CD14-positive monocyte (primary cell): ENCODE measurements around the gene GPHN. TPM values are rescaled to one million over a fixed set of nuclear protein-coding genes. Genes with fewer than 3 reads are reported as not detected.

ENCODE experiments used
- DNase-seq, 3 donors: peaks; one replicate each; pipeline ENCODE4 v3.0.0-alpha.2; 2011 to 2022
- H2AFZ ChIP-seq: 2 replicates; pipeline ENCODE4 v1.6.0; 2012; ENCODE audit warnings: mild to moderate bottlenecking, low read depth, low read length, inconsistent platforms; ENCODE audit not compliant: insufficient read depth, poor library complexity, severe bottlenecking
- H3K27ac ChIP-seq, 2 donors: 1 replicate in 1 of 2; 2 replicates in 1 of 2; pipeline ENCODE4 v1.5.1; 2012 to 2013; ENCODE audit warnings: low read length in 2 of 2, control low read depth in 1 of 2, inconsistent platforms in 1 of 2, low read depth in 1 of 2, mild to moderate bottlenecking in 1 of 2
- H3K27me3 ChIP-seq, 2 donors: one replicate each; pipeline versions ENCODE4 v1.6.0 to v1.6.1; 2011 to 2013; ENCODE audit warnings: low read length in 2 of 2; ENCODE audit not compliant: control insufficient read depth in 2 of 2, insufficient read depth in 2 of 2
- H3K36me3 ChIP-seq, 2 donors: replicated peaks in 1 of 2; 1 replicate in 1 of 2; 2 replicates in 1 of 2; pipeline versions ENCODE4 v1.5.1 to v1.6.1; 2012 to 2013; ENCODE audit warnings: low read length in 2 of 2, control low read depth in 1 of 2, inconsistent platforms in 1 of 2, mild to moderate bottlenecking in 1 of 2; ENCODE audit not compliant: insufficient read depth in 2 of 2, control insufficient read depth in 1 of 2
- H3K4me1 ChIP-seq, 2 donors: 1 replicate in 1 of 2; 2 replicates in 1 of 2; pipeline versions ENCODE4 v1.5.1 to v1.6.1; 2012 to 2013; ENCODE audit warnings: low read length in 2 of 2, control low read depth in 1 of 2, inconsistent platforms in 1 of 2, mild to moderate bottlenecking in 1 of 2, moderate library complexity in 1 of 2; ENCODE audit not compliant: insufficient read depth in 2 of 2, control insufficient read depth in 1 of 2
- H3K4me2 ChIP-seq: replicated peaks from 2 replicates; pipeline ENCODE3; 2012; ENCODE audit warnings: low read length, moderate library complexity, mild to moderate bottlenecking; ENCODE audit not compliant: poor library complexity, severe bottlenecking; ENCODE audit errors: extremely low read depth
- H3K4me3 ChIP-seq, 3 experiments: fragments of 200-600 bp in 1 of 3; sonication (generic) in 1 of 3; replicated peaks in 1 of 3; 1 replicate in 2 of 3; 2 replicates in 1 of 3; pipeline ENCODE4 v1.5.1; 2011 to 2013; ENCODE audit warnings: low read length in 3 of 3, mild to moderate bottlenecking in 3 of 3, control low read depth in 2 of 3, low read depth in 2 of 3, inconsistent platforms in 1 of 3, moderate library complexity in 1 of 3
- H3K79me2 ChIP-seq: 2 replicates; pipeline ENCODE4 v1.6.0; 2012; ENCODE audit warnings: mild to moderate bottlenecking, control low read depth, inconsistent platforms, low read length, moderate library complexity; ENCODE audit not compliant: insufficient read depth
- H3K9ac ChIP-seq: 2 replicates; pipeline ENCODE4 v1.6.0; 2017; ENCODE audit warnings: low read length, mild to moderate bottlenecking; ENCODE audit not compliant: insufficient read depth, poor library complexity, severe bottlenecking
- H3K9me3 ChIP-seq, 2 donors: replicated peaks in 1 of 2; 1 replicate in 1 of 2; 2 replicates in 1 of 2; pipeline versions ENCODE4 v1.5.1 to v1.6.1; 2012 to 2013; ENCODE audit warnings: low read length in 2 of 2, control low read depth in 1 of 2; ENCODE audit not compliant: control insufficient read depth in 1 of 2, insufficient read depth in 1 of 2
- H4K20me1 ChIP-seq: 2 replicates; pipeline ENCODE4 v1.6.0; 2012; ENCODE audit warnings: mild to moderate bottlenecking, low read length, control low read depth, moderate library complexity; ENCODE audit not compliant: insufficient read depth
- H3K27ac Mint-ChIP-seq, 7 donors: one replicate each; pipeline ENCODE4 v1.8.0; 2020; ENCODE audit warnings: mild to moderate bottlenecking in 7 of 7, mixed read lengths in 7 of 7, moderate library complexity in 6 of 7, inconsistent platforms in 2 of 7
- H3K27me3 Mint-ChIP-seq, 3 donors: one replicate each; pipeline ENCODE4 v1.8.0; 2021 to 2022; ENCODE audit warnings: low read depth in 3 of 3, mild to moderate bottlenecking in 3 of 3, mixed read lengths in 3 of 3, moderate library complexity in 3 of 3, inconsistent platforms in 1 of 3
- H3K36me3 Mint-ChIP-seq, 2 donors: one replicate each; pipeline ENCODE4 v1.8.0; 2020; ENCODE audit warnings: mixed read lengths in 2 of 2, inconsistent platforms in 1 of 2, mild to moderate bottlenecking in 1 of 2
- H3K4me1 Mint-ChIP-seq: one replicate; pipeline ENCODE4 v1.8.0; 2020; ENCODE audit warnings: mild to moderate bottlenecking, mixed read lengths
- H3K4me3 Mint-ChIP-seq, 2 donors: one replicate each; pipeline ENCODE4 v1.8.0; 2020; ENCODE audit warnings: mild to moderate bottlenecking in 2 of 2, mixed read lengths in 2 of 2, moderate library complexity in 1 of 2
- H3K9me3 Mint-ChIP-seq, 7 donors: one replicate each; pipeline ENCODE4 v1.8.0; 2020 to 2022; ENCODE audit warnings: mixed read lengths in 7 of 7, mild to moderate bottlenecking in 6 of 7, moderate library complexity in 6 of 7, inconsistent platforms in 2 of 7
- WGBS: methylation state at CpG from one replicate; pipeline ENCODE4 v1.1.5; 2013; ENCODE audit warnings: missing lambda C conversion rate; ENCODE audit not compliant: insufficient coverage; 5-methylcytosine and 5-hydroxymethylcytosine counted together
- intact Hi-C, 2 donors: fragments of 100-400 bp; cut with micrococcal nuclease; formaldehyde crosslinking; loops; one replicate each; pipeline versions ENCODE4 v1.15.0 to v1.15.1; 2023
- polyA plus RNA-seq, 3 donors: library from polyadenylated mRNA; depleted of rRNA in 1 of 3; unstranded in 2 of 3; stranded (reverse) in 1 of 3; fragments of 300-500 nt in 2 of 3; fragments of >200 nt in 1 of 3; fragmentation: Illumina TruSeq in 2 of 3; gene quantifications; 1 replicate in 2 of 3; 2 replicates in 1 of 3; pipeline ENCODE4 v1.2.3, GENCODE V29; 2012 to 2021
- TF ChIP-seq, protein P1 (sequence below): fragments of 200-600 bp; IDR thresholded peaks from one replicate; pipeline ENCODE4 v1.8.0; 2022; ENCODE audit warnings: antibody characterized with exemption, mild to moderate bottlenecking

GPHN gene
- polyA plus RNA-seq, 3 donors, result 1.9 to 3.1 (median 3.0) TPM

DNA sequence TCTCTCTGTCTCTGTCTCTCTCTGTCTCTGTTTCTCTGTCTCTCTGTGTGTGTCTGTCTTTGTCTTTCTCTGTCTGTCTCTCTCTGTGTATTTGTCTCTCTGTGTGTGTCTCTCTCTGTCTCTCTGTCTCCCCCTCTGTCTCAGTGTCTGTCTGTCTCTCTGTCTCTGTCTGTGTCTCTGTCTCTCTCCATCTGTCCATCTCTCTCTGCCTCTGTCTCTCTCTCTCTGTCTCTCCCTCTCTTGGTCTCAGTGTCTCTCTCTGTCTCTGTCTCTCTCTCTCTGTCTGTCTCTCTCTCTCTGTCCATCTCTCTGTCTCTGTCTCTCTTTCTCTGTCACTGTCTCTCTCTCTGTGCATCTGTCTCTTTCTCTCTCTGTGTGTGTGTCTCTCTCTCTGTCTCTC lies 537.5 kb downstream of the GPHN start:
- Histone ChIP-seq H3K36me3 (no peaks in the 10 kb centered on the region), H3K4me3 (no peak overlapping the region), H3K9ac (no peak overlapping the region), H3K4me1 (no peaks in the 10 kb centered on the region), H4K20me1 (no peaks in the 10 kb centered on the region), H2AFZ (no peak overlapping the region), H3K9me3 (peaks cover 0 to under 1% of the 10 kb centered on the region in 2 donors), H3K27ac (no peak overlapping the region), H3K4me2 (no peak overlapping the region), H3K27me3 (no peaks in the 10 kb centered on the region), H3K79me2 (no peaks in the 10 kb centered on the region)
- TF ChIP-seq, protein P1, sequence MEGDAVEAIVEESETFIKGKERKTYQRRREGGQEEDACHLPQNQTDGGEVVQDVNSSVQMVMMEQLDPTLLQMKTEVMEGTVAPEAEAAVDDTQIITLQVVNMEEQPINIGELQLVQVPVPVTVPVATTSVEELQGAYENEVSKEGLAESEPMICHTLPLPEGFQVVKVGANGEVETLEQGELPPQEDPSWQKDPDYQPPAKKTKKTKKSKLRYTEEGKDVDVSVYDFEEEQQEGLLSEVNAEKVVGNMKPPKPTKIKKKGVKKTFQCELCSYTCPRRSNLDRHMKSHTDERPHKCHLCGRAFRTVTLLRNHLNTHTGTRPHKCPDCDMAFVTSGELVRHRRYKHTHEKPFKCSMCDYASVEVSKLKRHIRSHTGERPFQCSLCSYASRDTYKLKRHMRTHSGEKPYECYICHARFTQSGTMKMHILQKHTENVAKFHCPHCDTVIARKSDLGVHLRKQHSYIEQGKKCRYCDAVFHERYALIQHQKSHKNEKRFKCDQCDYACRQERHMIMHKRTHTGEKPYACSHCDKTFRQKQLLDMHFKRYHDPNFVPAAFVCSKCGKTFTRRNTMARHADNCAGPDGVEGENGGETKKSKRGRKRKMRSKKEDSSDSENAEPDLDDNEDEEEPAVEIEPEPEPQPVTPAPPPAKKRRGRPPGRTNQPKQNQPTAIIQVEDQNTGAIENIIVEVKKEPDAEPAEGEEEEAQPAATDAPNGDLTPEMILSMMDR, result no peak
- DNase-seq, result no peak
- peaks cover 0 to 3% of the 10 kb centered on the region in 2 donors for H3K36me3 Mint-ChIP-seq
- no peak overlapping the region for H3K4me3 Mint-ChIP-seq
- H3K27ac Mint-ChIP-seq, result peak overlapping the region in 1 of 7 donors; percentile 22
- H3K27me3 Mint-ChIP-seq, result no peaks in the 10 kb centered on the region
- intact Hi-C loops, result no loop called here
- H3K9me3 Mint-ChIP-seq, result peaks cover 6 to 15% (median 11%) of the 10 kb centered on the region in 7 donors
- H3K4me1 Mint-ChIP-seq, result peaks cover 5% of the 10 kb centered on the region

DNA sequence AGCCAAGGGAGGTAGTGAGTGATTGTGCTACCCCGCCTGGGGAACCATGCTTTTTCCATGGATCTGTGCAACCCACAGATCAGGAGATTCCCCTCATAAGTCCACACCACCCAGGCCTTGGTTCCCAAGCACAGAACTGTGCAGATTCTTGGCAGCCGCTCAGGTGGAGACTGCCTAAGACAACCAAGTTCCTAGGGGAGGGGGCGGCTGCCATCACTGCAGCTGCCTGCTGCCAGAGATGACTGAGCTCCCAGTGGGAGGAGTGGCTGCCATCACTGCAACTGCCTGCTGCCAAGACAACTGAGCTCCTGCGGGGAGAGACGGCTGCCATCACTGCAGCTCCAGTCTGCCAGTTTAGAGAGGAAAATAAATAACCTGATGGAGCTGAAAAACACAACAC lies 542.9 kb downstream of the GPHN start:
- Mint-ChIP-seq H3K9me3 (peaks cover 24 to 43% (median 31%) of the 10 kb centered on the region in 7 donors), H3K4me1 (no peaks in the 10 kb centered on the region), H3K27ac (no peak overlapping the region), H3K36me3 (peaks cover 0 to 6% of the 10 kb centered on the region in 2 donors), H3K4me3 (no peak overlapping the region), H3K27me3 (no peaks in the 10 kb centered on the region)
- Histone ChIP-seq H3K9me3 (peaks cover 8 to 15% of the 10 kb centered on the region in 2 donors), H4K20me1 (no peaks in the 10 kb centered on the region), H3K27me3 (no peaks in the 10 kb centered on the region), H3K4me1 (no peaks in the 10 kb centered on the region), H3K36me3 (no peaks in the 10 kb centered on the region), H3K9ac (no peak overlapping the region), H3K27ac (no peak overlapping the region), H3K4me2 (no peak overlapping the region), H2AFZ (no peak overlapping the region), H3K79me2 (no peaks in the 10 kb centered on the region), H3K4me3 (no peak overlapping the region)
- intact Hi-C loops, result no loop called here
- 100% methylated on average over 2 of the region's 5 CpGs for whole genome bisulfite sequencing
- DNase-seq, result no peak
- TF ChIP-seq, protein P1, result no peak
